ENCODE results near the gene RAPGEF2.

DNA sequence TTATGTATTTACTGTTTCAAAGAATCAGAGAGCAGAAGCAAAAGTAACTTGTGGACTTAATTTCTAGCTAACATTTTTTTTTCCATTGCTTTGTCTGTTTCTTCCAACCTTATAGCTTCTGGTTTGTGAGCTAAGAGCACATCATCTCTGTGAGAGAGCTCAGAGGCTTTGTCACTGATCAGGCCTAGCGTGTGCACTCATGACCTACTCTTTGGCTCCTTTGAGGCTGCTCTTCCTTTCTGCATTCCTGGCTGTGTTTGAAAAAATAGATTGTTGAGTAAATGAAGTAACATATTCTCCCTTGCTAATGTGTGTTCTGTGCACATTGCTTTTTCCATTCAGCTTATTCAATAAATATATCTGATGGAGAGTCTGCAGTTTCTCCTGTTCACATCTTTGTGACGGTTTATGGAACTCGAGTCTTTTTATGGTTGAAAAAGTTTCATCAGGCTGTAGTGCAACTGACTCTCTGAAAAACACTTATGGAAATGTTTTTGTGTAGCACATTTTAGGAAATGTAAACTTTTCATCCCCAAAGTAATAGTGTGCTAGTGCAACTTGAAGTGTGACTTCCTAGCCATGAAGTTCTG is 133.0 kb downstream of the RAPGEF2 start:
- no peak for TF ChIP-seq RAD21 (IDR thresholded peaks at IDR 0.05; ENCODE audit: insufficient read depth, low read depth, low read length)
- TF ChIP-seq EZH2 (IDR thresholded peaks at IDR 0.05; ENCODE audit: borderline replicate concordance, control insufficient read depth, low read depth, low read length): no peak
- TF ChIP-seq TAF1 (IDR thresholded peaks at IDR 0.05; ENCODE audit: borderline replicate concordance, low read depth, low read length): no peak
- no peak for TF ChIP-seq SP1 (IDR thresholded peaks at IDR 0.05; ENCODE audit: low read depth, low read length)
- TF ChIP-seq, protein P1, sequence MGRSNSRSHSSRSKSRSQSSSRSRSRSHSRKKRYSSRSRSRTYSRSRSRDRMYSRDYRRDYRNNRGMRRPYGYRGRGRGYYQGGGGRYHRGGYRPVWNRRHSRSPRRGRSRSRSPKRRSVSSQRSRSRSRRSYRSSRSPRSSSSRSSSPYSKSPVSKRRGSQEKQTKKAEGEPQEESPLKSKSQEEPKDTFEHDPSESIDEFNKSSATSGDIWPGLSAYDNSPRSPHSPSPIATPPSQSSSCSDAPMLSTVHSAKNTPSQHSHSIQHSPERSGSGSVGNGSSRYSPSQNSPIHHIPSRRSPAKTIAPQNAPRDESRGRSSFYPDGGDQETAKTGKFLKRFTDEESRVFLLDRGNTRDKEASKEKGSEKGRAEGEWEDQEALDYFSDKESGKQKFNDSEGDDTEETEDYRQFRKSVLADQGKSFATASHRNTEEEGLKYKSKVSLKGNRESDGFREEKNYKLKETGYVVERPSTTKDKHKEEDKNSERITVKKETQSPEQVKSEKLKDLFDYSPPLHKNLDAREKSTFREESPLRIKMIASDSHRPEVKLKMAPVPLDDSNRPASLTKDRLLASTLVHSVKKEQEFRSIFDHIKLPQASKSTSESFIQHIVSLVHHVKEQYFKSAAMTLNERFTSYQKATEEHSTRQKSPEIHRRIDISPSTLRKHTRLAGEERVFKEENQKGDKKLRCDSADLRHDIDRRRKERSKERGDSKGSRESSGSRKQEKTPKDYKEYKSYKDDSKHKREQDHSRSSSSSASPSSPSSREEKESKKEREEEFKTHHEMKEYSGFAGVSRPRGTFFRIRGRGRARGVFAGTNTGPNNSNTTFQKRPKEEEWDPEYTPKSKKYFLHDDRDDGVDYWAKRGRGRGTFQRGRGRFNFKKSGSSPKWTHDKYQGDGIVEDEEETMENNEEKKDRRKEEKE (IDR thresholded peaks at IDR 0.05): no peak
- TF ChIP-seq, protein P2, sequence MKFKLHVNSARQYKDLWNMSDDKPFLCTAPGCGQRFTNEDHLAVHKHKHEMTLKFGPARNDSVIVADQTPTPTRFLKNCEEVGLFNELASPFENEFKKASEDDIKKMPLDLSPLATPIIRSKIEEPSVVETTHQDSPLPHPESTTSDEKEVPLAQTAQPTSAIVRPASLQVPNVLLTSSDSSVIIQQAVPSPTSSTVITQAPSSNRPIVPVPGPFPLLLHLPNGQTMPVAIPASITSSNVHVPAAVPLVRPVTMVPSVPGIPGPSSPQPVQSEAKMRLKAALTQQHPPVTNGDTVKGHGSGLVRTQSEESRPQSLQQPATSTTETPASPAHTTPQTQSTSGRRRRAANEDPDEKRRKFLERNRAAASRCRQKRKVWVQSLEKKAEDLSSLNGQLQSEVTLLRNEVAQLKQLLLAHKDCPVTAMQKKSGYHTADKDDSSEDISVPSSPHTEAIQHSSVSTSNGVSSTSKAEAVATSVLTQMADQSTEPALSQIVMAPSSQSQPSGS (IDR thresholded peaks at IDR 0.05; ENCODE audit: low read length): no peak
- no peak for TF ChIP-seq POLR2A (IDR thresholded peaks at IDR 0.05; ENCODE audit: low read depth, low read length)
- TF ChIP-seq, protein P3, sequence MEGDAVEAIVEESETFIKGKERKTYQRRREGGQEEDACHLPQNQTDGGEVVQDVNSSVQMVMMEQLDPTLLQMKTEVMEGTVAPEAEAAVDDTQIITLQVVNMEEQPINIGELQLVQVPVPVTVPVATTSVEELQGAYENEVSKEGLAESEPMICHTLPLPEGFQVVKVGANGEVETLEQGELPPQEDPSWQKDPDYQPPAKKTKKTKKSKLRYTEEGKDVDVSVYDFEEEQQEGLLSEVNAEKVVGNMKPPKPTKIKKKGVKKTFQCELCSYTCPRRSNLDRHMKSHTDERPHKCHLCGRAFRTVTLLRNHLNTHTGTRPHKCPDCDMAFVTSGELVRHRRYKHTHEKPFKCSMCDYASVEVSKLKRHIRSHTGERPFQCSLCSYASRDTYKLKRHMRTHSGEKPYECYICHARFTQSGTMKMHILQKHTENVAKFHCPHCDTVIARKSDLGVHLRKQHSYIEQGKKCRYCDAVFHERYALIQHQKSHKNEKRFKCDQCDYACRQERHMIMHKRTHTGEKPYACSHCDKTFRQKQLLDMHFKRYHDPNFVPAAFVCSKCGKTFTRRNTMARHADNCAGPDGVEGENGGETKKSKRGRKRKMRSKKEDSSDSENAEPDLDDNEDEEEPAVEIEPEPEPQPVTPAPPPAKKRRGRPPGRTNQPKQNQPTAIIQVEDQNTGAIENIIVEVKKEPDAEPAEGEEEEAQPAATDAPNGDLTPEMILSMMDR (IDR thresholded peaks at IDR 0.05 in 2 of 3, conservative IDR thresholded peaks at IDR 0.05 in 1 of 3; ENCODE audit: control insufficient read depth in 2 of 3, extremely low read depth in 1 of 3, insufficient read depth in 1 of 3, low read depth in 3 of 3, low read length in 3 of 3): no peak
- TF ChIP-seq YY1 (IDR thresholded peaks at IDR 0.05; ENCODE audit: low read depth, low read length): no peak
- TF ChIP-seq ZNF24 (IDR thresholded peaks at IDR 0.05): no peak
